NCI-H345 treated with DMSO at 0.1 percent for 48 hours (cell line): ENCODE measurements around the gene RPS8.
A peak's percentile ranks its signal among the peaks of the same experiment; 100 is the strongest.
"Not testable (repeated sequence)": the region's sequence is repeated elsewhere in the genome, so short reads cannot be mapped to it uniquely, and the experiment has no call there.

Experiments used
- DNase-seq: peaks from one replicate; lab custom pipeline; 2025; ENCODE audit not compliant: unreplicated experiment; lab: John Stamatoyannopoulos, UW

RPS8 gene

GRCh38 chr1:44780583-44781121 is 5.3 kb downstream of the RPS8 start:
- no peak for DNase-seq

DNA sequence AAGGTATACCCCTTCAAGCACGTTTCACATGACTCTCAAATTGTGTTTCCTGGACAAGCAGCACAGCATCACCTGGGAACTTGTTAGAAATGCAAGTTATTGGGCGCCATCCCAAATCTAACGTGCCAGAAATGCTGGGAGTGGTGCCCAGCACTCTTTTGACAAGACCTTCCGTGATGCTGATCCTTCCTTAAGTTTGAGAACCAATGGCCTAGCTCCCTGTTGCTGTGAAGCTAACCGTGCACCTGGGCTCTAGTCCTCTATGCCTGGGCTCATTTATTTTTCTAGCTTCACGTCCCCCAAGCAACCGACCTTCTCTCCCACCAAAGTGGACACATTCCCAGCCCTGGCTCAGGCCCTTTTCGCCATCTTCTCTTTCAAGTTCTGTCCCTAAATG is 8.4 kb downstream of the RPS8 start:
- no peak for DNase-seq

GRCh38 chr1:44784094-44785028 is 9.0 kb downstream of the RPS8 start:
- no peak for DNase-seq

DNA sequence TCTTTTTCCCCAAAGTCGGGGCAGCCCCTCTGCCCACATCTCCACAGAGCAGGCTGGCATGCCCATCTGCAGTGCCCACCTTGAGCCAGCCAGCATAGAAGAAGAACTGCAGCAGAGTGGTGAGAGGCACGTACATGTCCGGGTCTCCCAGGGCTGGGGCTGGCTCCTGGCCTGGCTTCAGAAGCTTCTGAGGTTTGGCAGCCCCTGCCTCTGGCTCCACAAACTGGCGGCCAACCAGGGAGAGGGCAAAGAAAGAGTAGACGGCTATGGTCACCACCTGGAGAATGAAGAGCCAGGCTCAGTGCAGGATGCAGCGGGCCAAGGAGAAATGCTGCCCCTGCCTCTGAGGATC is 9.7 kb downstream of the RPS8 start:
- DNase-seq: no peak

- DNase-seq: no peak
Observed at GRCh38 chr1:44785501-44786137, 10.3 kb downstream of the RPS8 start.

DNA sequence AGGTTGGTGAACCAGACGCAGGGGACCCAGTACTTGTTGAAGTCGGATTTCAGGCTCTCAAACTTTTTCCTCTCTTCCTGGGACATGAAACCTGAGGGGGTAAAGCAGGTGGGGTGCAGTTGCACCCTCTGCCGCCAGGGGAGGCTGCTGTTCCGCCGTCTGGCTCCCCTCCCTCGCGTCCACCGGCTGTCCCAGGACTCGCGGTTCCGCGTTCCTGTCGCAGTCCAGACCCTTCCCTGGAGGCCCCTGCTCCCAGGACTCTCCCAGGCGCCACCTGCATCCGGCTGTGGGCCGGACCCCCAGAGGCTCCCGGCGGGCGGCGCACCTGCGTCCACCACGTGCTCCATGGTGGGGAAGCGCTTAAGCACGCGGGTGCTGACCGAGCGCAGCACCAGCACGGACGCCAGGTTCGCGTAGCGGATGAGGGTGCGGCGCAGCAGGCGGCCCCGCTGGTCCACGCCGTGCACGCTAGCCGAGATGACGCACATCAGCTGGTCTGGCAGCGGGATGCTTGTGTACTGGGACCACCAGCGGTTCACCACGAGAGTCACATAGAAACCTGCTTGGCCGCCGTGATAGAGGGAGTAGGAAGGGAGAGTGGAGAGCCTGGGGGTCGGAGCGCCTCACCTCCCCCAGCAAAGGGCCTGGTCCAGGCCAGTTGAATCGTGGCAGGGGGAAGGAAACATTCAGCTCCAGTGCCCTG is 10.9 kb downstream of the RPS8 start:
- DNase-seq: no peak

- DNase-seq: no peak
Observed at GRCh38 chr1:44786841-44787426, 11.6 kb downstream of the RPS8 start.

DNA sequence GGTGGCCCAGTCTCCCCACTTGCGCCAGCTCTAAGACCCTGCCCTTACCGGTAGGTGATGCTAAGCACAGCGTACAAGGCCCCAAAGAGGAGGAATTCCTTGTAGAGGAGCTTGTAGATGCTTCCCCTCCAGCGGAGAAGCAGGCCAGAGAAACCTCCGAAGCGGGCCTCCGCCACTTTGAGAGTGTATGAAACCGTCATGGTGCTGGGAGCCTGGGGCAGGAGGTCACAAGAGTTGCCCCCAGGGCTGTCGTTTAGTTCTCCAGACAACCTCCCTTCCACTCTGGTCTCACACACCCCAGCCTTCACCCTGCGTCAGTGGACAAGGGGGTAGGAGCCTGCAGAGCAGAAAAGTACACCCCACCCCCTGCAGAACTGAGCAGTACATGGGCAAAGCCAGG is 12.2 kb downstream of the RPS8 start:
- no peak for DNase-seq

GRCh38 chr1:44788120-44788860 is 12.9 kb downstream of the RPS8 start, which contains the start of gene BEST4:
Gene BEST4 (minus strand): TSS chr1:44788170. CDS start chr1:44787705, 465 bp downstream.
- DNase-seq: no peak

DNA sequence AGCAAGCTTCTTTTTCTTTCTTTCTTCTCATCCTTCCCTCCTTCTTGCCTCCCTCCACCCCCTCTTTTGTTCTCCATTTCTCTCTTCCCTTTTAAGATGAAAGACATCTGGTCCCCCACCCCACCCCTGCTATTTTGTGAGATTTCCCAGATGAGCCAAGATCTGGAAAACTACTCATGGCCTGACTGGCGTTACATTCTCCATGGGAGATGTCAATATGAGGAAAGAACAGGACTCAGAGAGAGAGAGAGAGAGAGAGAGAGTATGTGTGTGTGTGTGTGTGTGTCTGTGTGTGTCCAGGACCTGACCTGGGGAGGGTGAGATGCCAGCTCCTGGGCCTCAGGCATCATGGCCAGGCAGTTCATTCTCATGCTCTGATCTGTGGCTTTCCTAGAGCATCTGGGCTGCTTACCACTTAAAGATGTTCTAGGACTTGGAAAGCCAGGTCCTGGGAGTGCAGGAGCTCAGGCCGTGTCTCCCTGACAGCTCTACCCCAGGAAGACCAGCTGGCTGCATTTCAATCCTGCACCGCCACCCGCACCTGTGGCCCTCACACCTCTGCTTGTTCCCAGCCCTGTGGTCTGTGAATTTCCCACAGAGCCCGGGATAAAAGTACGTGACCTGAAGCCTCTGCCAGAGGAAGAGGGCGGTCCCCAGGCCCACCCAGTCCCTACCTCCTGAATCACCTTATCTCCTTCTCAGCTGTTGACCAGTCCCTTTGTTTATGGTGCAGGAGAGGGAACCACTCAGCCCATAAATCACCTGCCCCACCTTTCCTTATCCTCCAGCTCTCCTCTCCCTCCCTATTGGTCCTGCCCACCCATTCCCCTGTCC is 15.8 kb downstream of the RPS8 start:
- DNase-seq: no peak

DNA sequence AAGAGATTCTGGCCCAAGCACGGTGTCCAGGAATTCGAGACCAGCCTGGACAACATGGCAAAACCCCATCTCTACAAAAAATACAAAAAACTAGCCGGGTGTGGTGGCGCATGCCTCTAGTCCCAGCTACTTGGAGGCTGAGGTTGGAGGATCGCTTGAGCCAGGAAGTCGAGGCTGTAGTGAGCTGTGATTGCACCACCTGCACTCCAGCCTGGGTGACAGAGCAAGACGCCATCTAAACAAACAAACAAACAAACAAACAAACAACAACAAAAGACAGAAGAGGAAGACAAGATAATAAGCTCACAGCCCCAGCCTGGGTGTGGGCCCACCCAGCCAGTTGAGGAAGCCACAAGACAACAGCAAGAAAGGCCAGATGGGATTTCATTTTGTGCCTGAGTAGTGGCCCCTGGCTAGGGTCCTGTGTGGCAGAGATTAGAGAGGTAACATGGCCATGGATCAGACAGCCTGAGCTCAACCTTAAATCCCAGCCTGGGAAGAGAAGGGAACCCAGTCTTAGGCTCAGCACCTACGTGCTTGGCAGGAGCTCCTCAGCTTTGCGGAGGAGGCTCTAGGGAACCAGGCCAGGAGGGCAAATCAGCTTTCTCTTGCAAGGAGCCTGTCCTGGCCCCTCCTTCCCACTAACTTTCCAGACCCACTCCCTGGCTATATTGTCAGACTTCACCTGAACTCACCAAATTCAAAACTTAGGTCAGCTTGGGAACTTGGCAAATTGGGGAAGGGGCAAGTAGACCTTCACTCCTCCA is 17.6 kb downstream of the RPS8 start:
- no peak for DNase-seq

DNA sequence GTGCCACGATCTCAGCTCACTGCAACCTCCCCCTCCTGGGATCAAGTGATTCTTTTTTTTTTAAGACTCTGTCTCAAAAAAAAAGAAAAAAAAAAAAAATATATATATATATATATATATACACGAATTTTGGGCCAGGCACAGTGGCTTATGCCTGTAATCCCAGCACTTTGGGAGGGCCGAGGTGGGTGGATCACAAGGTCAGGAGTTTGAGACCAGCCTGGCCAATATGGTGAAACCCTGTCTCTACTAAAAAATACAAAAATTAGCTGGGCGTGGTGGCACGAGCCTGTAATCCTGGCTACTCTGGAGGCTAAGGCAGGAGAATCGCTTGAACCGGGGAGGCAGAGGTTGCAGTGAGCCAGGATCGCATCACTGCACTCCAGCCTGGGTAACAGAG is 22.5 kb downstream of the RPS8 start:
- DNase-seq: not testable (repeated sequence)

- DNase-seq: no peak
Observed at GRCh38 chr1:44798481-44799365, 23.4 kb downstream of the RPS8 start.

DNA sequence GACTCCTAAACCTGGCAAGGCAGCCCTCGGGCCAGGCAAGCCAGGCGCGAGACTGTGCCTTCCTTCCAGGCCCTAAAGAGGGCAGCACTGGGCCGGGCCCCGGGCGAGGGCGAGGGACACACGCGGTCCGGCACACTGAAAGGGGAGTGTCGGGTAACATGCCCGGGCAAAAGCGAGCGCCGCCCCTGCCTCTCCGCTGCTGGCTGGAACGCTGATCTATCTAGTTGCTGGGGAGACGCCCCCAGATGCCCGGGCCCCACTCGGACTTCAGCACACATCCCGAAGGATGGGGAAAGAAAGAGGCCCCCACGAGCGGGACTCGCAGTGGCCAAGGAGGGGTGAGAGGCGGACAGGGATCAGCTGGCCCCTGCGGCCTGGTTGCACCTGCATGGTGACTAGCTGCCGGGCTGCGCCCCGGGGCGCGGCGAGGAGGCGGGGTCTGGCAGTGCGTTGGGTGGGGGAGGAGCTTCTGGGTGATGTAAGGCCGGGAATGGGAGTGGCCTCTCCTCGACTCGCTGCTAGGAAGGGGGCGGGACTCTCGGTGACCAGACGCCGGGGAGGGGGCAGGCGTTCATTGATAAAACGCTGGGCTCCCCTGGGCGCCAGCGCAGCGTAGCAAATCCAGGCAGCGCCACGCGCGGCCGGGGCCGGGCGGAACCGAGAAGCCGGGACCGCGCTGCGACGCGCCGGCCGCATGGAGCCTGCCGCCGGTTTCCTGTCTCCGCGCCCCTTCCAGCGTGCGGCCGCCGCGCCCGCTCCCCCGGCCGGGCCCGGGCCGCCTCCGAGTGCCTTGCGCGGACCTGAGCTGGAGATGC is 24.6 kb downstream of the RPS8 start, which contains the start of gene PLK3:
Gene PLK3, plus strand, starts transcription at position 608 of the 815 bp plus-strand sequence. Its CDS starts 87 bp downstream, at position 695.
- DNase-seq: peak; percentile 91

DNA sequence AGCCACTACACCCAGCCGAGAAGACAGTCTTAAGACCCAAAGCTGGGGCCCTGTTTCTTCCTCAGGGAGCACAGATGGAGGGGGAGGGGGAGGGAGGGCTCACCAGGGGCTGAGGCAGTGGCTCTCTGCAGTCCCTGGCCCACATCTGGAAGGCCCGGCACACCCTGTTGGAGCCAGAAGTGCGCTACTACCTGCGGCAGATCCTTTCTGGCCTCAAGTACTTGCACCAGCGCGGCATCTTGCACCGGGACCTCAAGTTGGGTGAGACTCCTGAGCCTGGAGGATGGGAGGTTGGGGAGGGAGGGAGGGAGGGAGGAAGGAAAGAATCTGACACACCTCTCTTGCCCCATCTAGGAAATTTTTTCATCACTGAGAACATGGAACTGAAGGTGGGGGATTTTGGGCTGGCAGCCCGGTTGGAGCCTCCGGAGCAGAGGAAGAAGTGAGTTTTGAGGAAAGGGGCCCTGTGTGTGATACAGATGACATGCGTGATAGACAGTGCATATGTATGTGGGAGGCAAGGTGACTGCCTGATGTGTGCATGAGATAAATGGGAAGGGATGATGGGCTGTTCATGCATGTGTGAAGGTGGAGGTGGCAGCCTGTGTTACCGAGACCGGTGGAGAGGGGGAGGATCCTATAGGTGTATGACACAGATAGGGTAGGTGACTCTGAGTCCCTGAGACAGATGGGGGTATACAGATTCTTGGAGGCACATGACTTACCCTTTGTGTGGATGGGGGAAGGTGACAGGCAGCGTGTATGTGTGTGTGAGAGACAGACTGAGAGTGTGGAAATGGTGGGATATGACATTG is 26.4 kb downstream of the RPS8 start:
- DNase-seq: no peak
